Measurements from ENCODE around the gene CEPT1.
"Not testable (repeated sequence)": the region's sequence is repeated elsewhere in the genome, so short reads cannot be mapped to it uniquely, and the experiment has no call there.

Gene CEPT1

DNA sequence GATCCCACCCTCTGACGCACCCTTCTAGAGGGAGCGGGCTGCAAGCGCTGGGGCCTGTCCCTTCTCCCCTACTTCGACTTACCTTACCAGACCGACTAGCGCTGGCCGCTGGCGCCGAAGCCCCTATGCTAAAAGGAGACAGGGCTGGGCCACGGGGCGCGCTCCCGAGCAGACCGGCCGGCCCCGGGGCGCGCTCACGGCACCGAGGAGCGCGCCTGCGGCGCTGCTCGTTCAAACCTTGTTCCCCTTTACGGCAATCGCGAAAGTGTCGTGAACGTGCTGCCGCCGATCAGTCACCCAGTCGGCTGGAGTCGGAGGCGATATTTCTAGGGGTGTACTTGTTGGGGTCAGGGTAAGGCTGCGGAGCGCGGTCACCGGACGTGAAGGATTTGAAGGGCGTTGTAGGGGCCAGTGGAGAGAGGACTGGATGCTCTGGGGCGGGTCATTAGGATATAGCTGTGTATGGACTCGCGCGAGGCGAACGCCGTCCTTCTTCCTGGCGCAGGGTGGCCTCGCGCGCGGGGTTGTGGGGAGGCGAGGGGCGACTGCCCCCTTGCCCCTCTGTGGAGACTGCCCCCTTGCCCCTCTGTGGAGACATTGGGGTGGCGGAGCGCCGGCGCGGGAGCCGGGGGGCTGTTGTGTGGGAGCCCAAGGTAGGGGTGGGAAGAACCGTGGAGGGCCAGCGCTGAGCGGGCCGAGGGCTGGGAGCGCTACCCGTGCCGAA lies at the start of gene CEPT1, which contains the start of gene DRAM2:
Gene CEPT1 (plus strand): TSS at position 268 of the 724 bp plus-strand sequence. CDS start 7,492 bp downstream, outside the sequence.
Gene DRAM2 (minus strand): TSS at position 138 of the 724 bp plus-strand sequence. CDS start 8,539 bp downstream, outside the sequence.
- Histone ChIP-seq H3K4me3 (ENCODE audit: low read depth, low read length) (peak within 1 kb of the TSS; percentile 72), H3K27ac (peak within 1 kb of the TSS; percentile 73), H3K9ac (peak within 1 kb of the TSS; percentile 53), H3K36me3 (ENCODE audit: control insufficient read depth, insufficient read depth, low read length) (no peaks in the 10 kb centered on the region), H3K9me3 (ENCODE audit: control insufficient read depth, low read length) (no peaks in the 10 kb centered on the region), H3K79me2 (peaks cover 7% of the 10 kb centered on the region), H3K4me2 (ENCODE audit: low read length) (peak within 1 kb of the TSS; percentile 55), H3K4me1 (no peaks in the 10 kb centered on the region), H3K27me3 (ENCODE audit: control insufficient read depth, insufficient read depth, low read length) (no peaks in the 10 kb centered on the region), H2AFZ (peak within 1 kb of the TSS; percentile 89)
- TF ChIP-seq, protein P1, sequence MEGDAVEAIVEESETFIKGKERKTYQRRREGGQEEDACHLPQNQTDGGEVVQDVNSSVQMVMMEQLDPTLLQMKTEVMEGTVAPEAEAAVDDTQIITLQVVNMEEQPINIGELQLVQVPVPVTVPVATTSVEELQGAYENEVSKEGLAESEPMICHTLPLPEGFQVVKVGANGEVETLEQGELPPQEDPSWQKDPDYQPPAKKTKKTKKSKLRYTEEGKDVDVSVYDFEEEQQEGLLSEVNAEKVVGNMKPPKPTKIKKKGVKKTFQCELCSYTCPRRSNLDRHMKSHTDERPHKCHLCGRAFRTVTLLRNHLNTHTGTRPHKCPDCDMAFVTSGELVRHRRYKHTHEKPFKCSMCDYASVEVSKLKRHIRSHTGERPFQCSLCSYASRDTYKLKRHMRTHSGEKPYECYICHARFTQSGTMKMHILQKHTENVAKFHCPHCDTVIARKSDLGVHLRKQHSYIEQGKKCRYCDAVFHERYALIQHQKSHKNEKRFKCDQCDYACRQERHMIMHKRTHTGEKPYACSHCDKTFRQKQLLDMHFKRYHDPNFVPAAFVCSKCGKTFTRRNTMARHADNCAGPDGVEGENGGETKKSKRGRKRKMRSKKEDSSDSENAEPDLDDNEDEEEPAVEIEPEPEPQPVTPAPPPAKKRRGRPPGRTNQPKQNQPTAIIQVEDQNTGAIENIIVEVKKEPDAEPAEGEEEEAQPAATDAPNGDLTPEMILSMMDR (IDR thresholded peaks at IDR 0.05) = no peak

DNA sequence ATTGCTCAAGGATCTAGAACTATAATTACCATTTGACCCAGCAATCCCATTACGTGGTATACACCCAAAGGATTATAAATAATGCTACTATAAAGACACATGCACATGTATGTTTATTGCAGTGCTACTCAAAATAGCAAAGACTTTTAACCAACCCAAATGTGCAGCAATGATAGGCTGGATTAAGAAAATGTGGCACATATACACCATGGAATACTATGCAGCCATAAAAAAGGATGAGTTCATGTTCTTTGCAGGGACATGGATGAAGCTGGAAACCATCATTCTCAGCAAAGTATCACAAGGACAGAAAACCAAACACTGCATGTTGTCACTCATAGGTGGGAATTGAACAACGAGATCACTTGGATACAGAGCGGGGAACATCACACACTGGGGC lies 44.6 kb upstream of the CEPT1 start:
- not testable (repeated sequence) for H3K36me3 ChIP-seq (ENCODE audit: control insufficient read depth, insufficient read depth, low read length); H3K4me1 ChIP-seq; H3K27ac ChIP-seq; H3K9me3 ChIP-seq (ENCODE audit: control insufficient read depth, low read length); H3K4me3 ChIP-seq (ENCODE audit: low read depth, low read length); H3K9ac ChIP-seq; H3K27me3 ChIP-seq (ENCODE audit: control insufficient read depth, insufficient read depth, low read length); H3K79me2 ChIP-seq; H2AFZ ChIP-seq; H3K4me2 ChIP-seq (ENCODE audit: low read length)

DNA sequence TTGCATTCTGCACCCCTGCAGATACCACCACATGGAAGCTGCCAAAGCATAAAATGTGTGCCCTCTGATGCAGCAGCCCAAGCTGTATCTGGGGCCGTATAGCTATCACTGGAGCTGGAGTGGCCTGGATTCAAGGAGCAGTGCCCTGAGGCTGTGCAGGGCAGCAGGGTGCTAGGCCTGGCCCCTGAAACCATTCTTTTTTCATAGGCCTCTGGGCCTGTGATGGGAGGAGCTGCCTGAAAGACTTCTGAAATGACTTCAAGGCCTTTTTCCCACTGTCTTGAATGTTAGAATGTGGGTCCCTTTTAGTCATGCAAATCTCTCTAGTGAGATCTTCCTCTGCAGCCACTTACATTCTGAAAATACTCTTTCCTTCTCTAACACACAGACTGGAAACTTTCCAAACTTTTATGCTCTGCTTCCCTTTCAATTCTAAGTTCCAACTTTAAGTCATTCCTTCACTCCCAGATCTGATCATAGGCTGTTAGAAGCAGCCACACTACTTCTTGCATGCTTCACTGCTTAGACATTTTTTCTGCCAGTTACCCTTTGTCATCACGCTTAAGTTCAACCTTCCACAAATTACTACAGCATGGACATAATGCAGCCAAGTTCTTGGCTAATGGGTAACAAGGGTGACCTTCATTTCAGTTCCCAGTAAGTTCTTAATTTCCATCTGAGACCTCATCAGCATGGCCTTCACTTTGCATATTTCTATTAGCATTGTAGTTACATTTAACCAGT lies 42.5 kb upstream of the CEPT1 start:
- Histone ChIP-seq H3K79me2 (no peaks in the 10 kb centered on the region), H3K27ac (no peak overlapping the region), H2AFZ (no peak overlapping the region), H3K4me3 (ENCODE audit: low read depth, low read length) (no peak overlapping the region), H3K27me3 (ENCODE audit: control insufficient read depth, insufficient read depth, low read length) (no peaks in the 10 kb centered on the region), H3K36me3 (ENCODE audit: control insufficient read depth, insufficient read depth, low read length) (no peaks in the 10 kb centered on the region), H3K9ac (no peak overlapping the region), H3K9me3 (ENCODE audit: control insufficient read depth, low read length) (no peaks in the 10 kb centered on the region), H3K4me2 (ENCODE audit: low read length) (no peak overlapping the region), H3K4me1 (no peaks in the 10 kb centered on the region)
- TF ChIP-seq, protein P1 (IDR thresholded peaks at IDR 0.05) = no peak

DNA sequence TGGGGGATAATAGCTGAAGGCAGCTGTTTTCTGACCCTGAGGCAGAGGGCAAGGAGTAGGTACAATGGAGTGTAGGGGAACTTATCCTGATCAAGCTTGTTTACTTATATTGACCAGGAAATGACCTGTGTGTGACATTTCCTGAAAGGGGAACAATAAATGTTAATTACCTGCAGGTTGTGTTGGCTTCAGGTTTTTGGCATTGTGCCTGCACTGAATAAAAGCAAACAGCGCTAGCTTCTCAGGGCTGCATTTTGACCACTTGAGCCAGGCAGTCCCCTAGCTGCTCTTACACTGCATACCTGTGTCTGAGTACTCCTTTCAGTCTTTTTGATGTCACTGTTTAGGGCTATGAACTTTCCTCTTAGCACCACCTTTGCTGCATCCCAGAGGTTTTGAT lies 40.7 kb upstream of the CEPT1 start:
- no peak overlapping the region for H3K27ac ChIP-seq
- no peak overlapping the region for H2AFZ ChIP-seq
- no peak overlapping the region for H3K4me2 ChIP-seq (ENCODE audit: low read length)
- H3K4me3 ChIP-seq (ENCODE audit: low read depth, low read length) = no peak overlapping the region
- no peaks in the 10 kb centered on the region for H3K36me3 ChIP-seq (ENCODE audit: control insufficient read depth, insufficient read depth, low read length)
- TF ChIP-seq, protein P1 (IDR thresholded peaks at IDR 0.05) = no peak
- no peaks in the 10 kb centered on the region for H3K79me2 ChIP-seq
- H3K9me3 ChIP-seq (ENCODE audit: control insufficient read depth, low read length) = no peaks in the 10 kb centered on the region
- H3K27me3 ChIP-seq (ENCODE audit: control insufficient read depth, insufficient read depth, low read length) = no peaks in the 10 kb centered on the region
- no peak overlapping the region for H3K9ac ChIP-seq
- H3K4me1 ChIP-seq = no peaks in the 10 kb centered on the region

DNA sequence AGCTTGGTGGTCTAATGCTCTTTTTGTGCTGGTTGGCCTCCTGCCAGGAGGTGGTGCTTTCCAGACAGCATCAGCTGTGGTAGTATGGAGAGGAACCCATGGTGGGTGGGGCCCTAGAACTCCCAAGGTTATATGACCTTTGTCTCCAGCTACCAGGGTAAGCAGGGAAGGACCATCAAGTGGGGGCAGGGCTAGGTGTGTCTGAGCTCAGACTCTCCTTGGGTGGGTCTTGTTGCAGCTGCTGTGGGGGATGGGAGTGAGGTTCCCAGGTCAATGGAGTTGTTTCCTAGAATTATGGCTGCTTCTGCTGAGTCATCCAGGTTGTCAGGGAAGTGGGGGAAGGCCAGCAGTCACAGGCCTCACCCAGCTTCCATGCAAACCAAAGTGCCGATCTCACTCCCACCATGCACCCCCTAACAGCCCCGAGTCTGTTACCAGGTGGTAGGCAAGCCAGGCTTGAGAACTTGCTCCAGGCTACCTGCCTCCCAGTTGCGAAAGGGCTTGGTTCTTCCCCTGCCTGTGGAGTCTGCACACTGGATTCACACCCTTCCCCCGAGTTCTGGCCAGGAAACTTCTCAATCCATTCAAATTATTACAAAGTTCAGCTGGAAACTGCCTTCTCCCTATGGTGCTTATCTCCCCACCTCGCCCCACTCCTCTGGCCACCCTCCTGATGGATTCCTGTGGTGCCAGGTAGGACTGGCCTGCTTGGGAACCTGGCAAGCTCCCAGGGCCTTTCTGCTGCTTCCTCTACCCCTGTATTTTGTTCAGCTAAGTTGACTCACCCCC lies 38.0 kb upstream of the CEPT1 start:
- Histone ChIP-seq H3K9ac (no peak overlapping the region), H3K4me2 (ENCODE audit: low read length) (no peak overlapping the region), H3K27me3 (ENCODE audit: control insufficient read depth, insufficient read depth, low read length) (no peaks in the 10 kb centered on the region), H3K9me3 (ENCODE audit: control insufficient read depth, low read length) (no peaks in the 10 kb centered on the region), H3K4me1 (no peaks in the 10 kb centered on the region), H3K27ac (no peak overlapping the region), H3K79me2 (no peaks in the 10 kb centered on the region), H2AFZ (no peak overlapping the region), H3K36me3 (ENCODE audit: control insufficient read depth, insufficient read depth, low read length) (no peaks in the 10 kb centered on the region), H3K4me3 (ENCODE audit: low read depth, low read length) (no peak overlapping the region)
- TF ChIP-seq, protein P1 (IDR thresholded peaks at IDR 0.05) = no peak
